Measurements from ENCODE around the gene LIMS2.
A peak's percentile ranks its signal among the peaks of the same experiment; 100 is the strongest.

LIMS2 gene

DNA sequence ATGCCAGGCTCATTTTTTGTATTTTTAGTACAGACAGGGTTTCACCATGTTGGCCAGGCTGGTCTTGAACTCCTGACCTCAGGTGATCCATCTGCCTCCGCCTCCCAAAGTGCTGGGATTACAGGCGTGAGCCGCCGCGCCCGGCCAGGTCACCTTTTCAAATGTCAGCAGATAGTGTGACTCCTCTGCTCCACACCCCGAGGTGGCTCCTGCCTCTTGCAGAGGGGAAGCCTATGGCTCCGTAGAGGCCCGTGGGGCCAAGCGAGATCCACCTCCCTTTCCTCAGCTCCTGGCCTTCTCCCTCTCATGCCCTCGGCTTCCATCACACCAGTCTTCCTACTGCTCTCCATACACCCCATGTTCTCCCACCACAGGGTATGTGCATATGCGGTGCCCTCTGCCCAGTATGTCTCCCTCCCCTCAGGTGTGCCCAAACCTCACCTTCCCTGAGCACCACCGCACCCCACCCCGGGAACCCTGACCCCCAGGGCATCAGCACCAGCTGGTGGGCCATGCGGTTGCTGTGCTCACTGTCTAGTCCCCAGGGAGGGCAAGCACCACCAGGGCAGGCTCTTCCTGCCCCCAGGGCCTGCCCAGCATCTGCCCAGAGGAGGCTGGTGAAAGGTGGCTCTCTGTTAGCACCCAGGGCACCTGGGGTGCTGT, 18.6 kb downstream of the LIMS2 start:
- no peak for DNase-seq

- no peak for DNase-seq
Observed at GRCh38 chr2:127655209-127656073, 19.9 kb downstream of the LIMS2 start.

DNA sequence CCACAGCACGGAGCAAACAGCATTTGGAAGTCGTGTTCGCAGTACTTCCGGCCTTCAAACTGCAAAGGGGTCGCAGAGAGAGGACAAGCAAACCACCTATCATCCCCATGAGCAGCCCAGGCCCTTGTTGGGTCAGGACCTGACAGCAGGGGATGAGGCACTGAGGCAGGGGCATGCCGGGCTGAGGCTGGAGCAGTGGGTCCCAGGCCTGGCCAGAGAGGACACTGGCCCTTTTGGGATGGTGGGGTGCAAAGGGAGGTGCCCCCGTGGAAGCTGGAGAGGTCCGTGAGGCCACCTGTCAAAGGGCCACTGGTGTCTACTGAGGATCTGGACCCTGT, 20.5 kb downstream of the LIMS2 start:
- DNase-seq, result no peak

GRCh38 chr2:127654084-127654837, 21.1 kb downstream of the LIMS2 start:
- no peak for DNase-seq

DNA sequence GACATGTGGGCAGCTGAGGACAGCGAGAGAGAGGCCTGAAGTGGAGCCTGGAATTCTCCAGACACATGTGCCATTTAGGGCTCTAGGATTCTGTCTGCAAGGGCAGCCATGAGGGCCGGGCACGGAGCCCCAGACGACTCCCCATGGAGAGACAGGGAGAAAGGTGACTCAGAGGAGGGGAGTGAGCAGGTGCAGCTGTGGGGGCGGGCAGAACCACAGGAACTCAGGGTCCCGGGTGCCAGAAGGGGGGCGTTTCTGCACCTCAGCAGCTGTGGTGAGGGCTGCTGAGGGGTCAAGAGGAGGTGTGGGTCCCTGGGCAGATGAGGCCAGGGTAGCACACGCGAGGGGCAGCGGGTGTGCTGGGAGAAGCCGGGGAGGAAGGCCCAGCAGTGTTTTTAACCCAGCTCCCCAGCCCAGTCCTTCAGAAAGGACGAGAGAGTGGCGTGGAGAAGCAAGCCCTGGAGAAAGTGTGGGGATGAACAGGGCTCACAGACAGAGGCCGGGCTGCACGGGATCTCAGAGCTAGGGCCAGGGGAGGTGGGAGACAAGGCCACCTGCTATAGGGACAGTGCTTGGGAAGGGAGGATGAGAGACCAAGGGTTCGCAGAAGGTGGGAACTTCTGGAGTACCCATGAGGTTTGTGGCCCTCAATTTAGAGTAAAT, 21.8 kb downstream of the LIMS2 start:
- no peak for DNase-seq

- DNase-seq, result no peak
Observed at GRCh38 chr2:127652786-127653357, 22.5 kb downstream of the LIMS2 start.

- DNase-seq, result no peak
Observed at GRCh38 chr2:127651971-127652550, 23.3 kb downstream of the LIMS2 start.

- DNase-seq, result no peak
Observed at GRCh38 chr2:127651381-127651809, 23.9 kb downstream of the LIMS2 start.

GRCh38 chr2:127650785-127651380, 24.4 kb downstream of the LIMS2 start:
- no peak for DNase-seq

DNA sequence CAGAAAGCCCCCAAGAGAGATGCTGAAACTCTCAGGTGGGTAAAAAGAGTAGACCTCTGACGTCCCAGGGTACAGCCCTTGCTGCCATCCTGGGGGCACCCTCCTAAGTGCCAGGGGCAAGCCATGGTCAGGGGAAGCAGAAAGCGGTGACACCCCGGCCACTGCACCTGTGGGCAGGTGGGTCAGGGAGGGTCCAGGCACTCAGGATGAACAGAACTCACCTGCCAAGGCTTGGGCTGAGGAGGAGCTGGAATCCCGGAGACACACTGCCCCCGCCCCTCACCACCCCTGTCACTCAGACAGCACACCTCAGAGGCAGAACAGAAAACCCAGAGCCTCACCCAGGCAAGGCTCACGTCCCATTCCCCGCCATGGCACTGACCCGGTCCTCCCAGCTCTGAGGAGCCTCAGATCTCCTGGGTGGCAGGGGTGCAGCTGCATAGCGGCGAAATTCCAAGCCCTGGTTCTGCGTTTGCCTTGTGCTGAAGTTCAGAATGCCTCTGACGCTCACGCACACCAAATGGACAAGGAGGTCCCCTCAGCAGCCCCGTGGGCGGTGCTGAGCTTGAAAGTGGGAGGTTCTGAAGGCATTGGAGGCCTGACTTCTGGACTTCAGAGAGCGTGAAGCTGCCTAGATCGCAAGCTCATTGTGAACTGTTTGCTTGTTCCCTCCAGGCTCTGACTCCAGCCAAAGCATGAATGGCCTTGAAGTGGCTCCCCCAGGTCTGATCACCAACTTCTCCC, 25.1 kb downstream of the LIMS2 start:
- no peak for DNase-seq

DNA sequence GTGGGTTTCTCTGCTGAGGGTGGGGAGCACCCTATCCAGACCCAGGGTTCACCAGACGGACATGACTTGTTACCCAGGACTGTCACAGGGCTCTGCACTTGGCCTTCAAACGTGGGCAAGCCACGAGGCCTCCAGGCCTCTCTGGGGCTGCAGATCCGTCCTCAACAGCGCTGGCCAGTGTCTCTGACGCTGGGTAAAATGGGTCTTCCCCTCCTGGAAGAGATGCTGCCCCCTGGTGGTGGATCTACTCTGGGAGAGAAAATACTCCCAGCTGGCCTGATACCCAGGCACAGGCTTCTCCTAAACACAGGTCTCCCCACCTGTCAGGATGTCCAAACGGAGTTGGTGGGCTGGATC, 25.7 kb downstream of the LIMS2 start:
- peak; percentile 80 to 86 for DNase-seq

- DNase-seq, result peak; percentile 45 to 47
Observed at GRCh38 chr2:127649100-127649611, 26.2 kb downstream of the LIMS2 start.

GRCh38 chr2:127648321-127648720, 27.0 kb downstream of the LIMS2 start:
- DNase-seq, result no peak

- no peak for DNase-seq
Observed at GRCh38 chr2:127647242-127648190, 27.8 kb downstream of the LIMS2 start.

DNA sequence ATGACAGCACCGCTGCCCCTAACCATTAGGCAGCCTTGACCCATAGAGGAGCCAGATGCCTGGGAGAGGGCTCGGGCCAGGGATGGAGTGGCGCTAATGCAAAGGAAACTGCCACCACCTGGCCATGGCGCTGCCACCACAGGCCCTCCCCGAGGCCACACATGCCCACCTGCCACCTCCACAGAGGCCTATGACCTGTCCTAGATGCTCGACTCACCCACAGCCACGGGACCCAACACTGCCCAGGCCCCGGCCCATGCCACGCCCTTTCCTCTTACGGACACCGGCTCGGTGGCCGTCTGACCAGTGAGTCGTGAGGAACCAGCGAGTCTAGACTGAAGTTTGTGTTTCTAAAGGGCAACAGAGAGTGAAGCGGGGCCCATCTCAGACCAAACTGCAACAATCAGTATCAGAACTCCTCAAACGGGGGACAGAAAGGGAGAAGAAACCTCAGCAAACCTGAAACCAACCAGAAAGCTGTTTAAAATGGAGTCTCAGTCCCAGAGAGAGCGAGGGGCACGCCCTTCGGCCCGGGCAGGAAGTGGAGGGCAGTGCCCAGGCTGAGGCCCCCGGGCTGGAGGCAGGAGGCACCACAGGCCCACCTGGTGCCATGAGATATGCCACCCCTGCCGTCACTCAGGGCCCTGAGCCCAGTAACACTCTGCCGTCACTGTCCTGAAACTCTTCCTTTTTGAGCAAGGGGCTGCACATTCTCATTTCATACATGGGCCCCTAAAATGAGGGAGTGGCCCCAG, 28.7 kb downstream of the LIMS2 start:
- no peak for DNase-seq

GRCh38 chr2:127645395-127646291, 29.7 kb downstream of the LIMS2 start, which contains the start of gene GPR17:
GPR17 (plus strand) TSS chr2:127646153; CDS start chr2:127650736, 4,583 bp downstream.
- no peak for DNase-seq

- DNase-seq, result no peak
Observed at GRCh38 chr2:127645026-127645394, 30.3 kb downstream of the LIMS2 start.
